ENCODE measurements around the gene TDRD12.
A peak's percentile ranks its signal among the peaks of the same experiment; 100 is the strongest.
"Not testable (repeated sequence)": the region's sequence is repeated elsewhere in the genome, so short reads cannot be mapped to it uniquely, and the experiment has no call there.

Gene TDRD12

DNA sequence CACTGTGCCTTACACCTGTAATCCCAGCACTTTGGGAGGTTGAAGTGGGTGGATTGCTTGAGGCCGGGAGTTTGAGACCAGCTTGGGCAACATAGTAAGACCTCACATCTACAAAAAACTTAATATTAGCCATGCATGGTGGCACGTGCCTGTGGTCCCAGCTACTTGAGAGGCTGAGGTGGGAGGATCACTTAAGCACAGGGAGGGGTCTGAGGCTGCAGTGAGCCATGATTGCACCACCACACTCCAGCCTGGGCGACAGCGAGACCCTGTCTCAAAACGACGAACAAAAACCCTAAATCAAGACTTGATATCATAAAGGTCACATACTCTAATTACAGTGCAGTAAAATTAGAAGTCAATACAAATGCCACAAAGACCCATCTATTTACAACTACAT is 132.6 kb downstream of the TDRD12 start:
- no peak for DNase-seq
- no peaks in the 10 kb centered on the region for H3K27me3 Mint-ChIP-seq
- peaks cover 0 to 4% of the 10 kb centered on the region in 2 donors for H3K9me3 Mint-ChIP-seq
- no peaks in the 10 kb centered on the region for H3K4me1 Mint-ChIP-seq
- no peak for ATAC-seq
- no peak overlapping the region for H3K4me3 Mint-ChIP-seq
- H3K27ac Mint-ChIP-seq: no peak overlapping the region

DNA sequence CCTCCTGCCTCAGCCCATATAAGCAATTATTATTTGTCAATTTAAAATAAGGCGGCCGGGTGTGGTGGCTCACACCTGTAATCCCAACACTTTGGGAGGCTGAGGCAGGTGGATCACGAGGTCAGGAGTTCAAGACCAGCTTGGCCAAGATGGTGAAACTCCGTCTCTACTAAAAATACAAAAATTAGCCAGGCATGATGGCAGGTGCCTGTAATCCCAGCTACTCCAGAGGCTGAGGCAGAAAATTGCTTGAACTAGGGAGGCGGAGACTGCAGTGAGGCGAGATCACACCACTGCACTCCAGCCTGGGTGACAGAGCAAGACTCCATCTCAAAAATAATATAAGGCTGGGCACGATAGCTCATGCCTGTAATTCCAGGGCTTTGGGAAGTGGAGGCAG is 137.3 kb downstream of the TDRD12 start:
- H3K27me3 Mint-ChIP-seq, H3K4me1 Mint-ChIP-seq, H3K4me3 Mint-ChIP-seq, DNase-seq, ATAC-seq, H3K27ac Mint-ChIP-seq, H3K9me3 Mint-ChIP-seq: not testable (repeated sequence)

DNA sequence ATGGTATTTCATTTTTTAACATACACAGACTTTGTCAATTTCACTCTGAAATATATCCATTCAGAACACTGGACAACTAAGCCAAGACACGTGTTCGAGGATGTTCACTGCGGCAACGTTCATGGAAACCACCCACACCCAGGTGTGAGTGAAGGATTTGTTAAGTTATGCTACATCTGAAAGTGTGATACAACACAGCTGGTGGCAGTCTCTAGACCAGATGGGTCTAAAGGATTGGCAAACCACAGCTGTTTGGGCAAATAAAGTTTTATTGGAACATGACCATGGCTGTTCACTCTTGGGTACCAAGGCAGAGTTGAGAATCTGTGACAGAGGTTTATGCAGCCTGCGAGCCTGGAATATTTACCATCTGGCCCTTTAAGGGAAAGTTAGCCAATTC is 138.0 kb downstream of the TDRD12 start:
- no peak overlapping the region for H3K27ac Mint-ChIP-seq
- DNase-seq (no peak), ATAC-seq (no peak)
- H3K4me3 Mint-ChIP-seq: no peak overlapping the region
- no peaks in the 10 kb centered on the region for H3K4me1 Mint-ChIP-seq
- H3K9me3 Mint-ChIP-seq: no peaks in the 10 kb centered on the region
- H3K27me3 Mint-ChIP-seq: no peaks in the 10 kb centered on the region

DNA sequence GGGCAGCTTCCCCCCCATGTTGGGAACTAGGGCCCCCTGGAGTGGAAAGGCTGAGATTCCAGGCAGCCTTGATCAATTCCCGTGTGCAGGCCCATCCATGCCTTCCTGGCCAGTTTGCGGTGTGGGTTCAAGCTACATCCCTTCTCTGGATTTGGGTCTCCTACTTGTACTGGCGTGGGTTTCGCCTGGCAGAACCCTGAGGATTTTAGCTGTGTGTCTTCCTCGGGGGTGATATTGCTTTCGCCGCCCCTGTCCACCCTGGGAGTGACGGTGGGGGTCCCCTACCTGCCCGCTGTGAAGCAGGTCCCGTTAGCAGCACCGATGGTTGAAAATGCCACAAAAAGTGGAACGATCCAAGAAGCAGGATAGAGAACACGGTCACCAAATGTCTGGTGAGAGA is 138.6 kb downstream of the TDRD12 start:
- DNase-seq: no peak
- H3K4me3 Mint-ChIP-seq: no peak overlapping the region
- H3K27me3 Mint-ChIP-seq: no peaks in the 10 kb centered on the region
- H3K27ac Mint-ChIP-seq: no peak overlapping the region
- no peaks in the 10 kb centered on the region for H3K9me3 Mint-ChIP-seq
- no peaks in the 10 kb centered on the region for H3K4me1 Mint-ChIP-seq
- no peak for ATAC-seq

DNA sequence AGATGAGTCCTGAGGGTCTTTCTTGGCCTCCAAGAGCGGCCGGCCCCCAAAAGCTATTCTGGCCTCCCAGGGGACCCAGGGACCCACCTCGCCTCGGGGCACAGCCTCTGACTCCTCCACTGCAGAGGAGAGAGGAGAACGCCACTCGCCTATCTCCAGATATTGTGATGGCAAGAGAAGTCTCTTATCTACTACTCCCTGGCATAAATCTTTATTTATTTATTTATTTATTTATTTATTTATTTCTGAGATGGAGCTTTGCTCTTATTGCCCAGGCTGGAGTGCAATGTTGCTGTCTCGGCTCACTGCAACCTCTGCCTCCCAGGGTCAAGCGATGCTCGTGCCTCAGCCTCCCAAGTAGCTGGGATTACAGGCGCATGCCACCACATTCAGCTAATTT is 139.0 kb downstream of the TDRD12 start:
- Mint-ChIP-seq H3K9me3 (no peaks in the 10 kb centered on the region), H3K27me3 (no peaks in the 10 kb centered on the region), H3K27ac (no peak overlapping the region)

DNA sequence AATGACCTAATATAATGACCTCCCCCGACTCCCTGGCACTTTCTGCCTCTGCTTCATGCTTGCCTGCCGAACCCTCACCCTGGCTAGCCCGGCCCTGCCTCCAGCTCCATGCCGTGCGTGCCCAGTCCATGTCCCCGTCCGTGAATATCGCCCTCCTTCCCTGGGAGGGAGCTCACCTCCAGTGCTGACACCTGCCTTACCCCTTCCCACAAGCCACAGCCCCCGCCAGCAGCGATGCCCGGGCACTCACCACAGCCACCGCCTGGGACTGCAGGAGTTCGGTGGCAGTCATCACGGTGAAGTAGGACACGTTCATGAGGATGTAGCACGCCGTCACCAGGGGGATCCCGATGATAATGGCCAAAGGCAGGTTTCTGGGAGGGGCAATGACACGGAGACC is 140.0 kb downstream of the TDRD12 start:
- Mint-ChIP-seq H3K27ac (no peak overlapping the region), H3K4me1 (no peaks in the 10 kb centered on the region), H3K9me3 (no peaks in the 10 kb centered on the region), H3K27me3 (no peaks in the 10 kb centered on the region), H3K4me3 (no peak overlapping the region)
- DNase-seq (no peak), ATAC-seq (no peak)

More for the DNA sequence above, 139.0 kb downstream of the TDRD12 start:
- Mint-ChIP-seq H3K4me1 (no peaks in the 10 kb centered on the region), H3K4me3 (no peak overlapping the region)
- DNase-seq: no peak
- ATAC-seq: no peak

DNA sequence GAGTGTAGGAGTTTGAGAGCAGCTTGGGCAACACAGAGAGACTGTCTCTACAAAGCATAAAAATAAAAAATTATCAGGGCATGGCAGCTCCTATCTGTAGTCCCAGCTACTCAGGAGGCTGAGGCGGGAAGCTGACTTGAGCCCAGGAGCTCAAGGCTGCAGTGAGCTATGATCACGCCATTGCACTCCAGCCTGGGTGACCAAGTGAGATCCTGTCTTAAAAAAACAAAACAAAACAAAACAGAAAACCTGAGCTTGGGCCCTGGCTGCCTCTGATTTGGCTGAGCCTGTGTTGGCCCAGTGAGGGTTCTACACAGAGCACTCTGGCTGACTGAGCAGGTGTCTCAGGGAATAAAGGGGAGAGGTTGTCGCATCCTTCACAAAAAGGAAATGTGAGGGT is 142.0 kb downstream of the TDRD12 start:
- DNase-seq: no peak
- Mint-ChIP-seq H3K9me3 (no peaks in the 10 kb centered on the region), H3K4me1 (no peaks in the 10 kb centered on the region), H3K27me3 (no peaks in the 10 kb centered on the region), H3K4me3 (no peak overlapping the region), H3K27ac (peak overlapping the region in 1 of 2 donors; percentile 83)
- no peak for ATAC-seq

DNA sequence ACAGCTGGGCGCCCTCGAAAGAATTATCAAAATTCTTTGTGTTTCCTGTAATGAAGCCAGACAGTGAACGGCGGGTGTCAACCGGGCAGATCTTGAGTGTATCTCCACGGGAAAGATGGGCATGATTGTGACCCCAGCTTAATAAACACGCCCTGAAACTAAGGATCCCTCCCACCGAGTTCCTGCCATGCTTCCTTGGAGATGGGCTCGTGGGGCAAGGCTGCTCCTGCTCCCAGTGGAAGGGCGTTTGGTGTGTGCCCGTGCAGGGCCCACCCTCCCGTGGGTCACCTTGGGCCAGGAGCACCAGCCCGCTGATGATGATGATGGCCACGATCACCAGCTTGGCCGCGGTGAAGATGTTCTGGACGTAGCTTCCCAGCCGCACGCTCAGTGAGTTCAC is 142.6 kb downstream of the TDRD12 start:
- no peaks in the 10 kb centered on the region for H3K27me3 Mint-ChIP-seq
- ATAC-seq (no peak), DNase-seq (no peak)
- no peak overlapping the region for H3K27ac Mint-ChIP-seq
- no peaks in the 10 kb centered on the region for H3K9me3 Mint-ChIP-seq
- H3K4me1 Mint-ChIP-seq: no peaks in the 10 kb centered on the region
- H3K4me3 Mint-ChIP-seq: no peak overlapping the region

DNA sequence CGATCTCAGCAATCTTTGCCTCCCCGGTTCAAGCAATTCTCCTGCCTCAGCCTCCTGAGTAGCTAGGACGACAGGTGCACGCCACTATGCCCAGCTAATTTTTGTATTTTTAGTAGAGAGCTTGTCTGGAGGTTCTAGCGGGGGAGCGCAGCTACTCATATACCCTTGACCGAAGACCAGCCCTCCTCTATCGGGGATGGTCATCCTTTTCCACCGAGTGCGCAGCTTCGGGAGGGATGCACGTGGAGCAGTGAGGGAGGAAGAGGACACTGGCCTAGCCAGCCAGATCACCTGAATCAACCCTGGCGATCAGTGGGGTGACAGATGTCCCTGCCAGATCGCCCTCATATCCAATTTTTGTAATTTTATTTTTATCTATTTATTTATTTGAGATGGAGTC is 143.2 kb downstream of the TDRD12 start:
- H3K27me3 Mint-ChIP-seq: no peaks in the 10 kb centered on the region
- H3K4me1 Mint-ChIP-seq: no peaks in the 10 kb centered on the region
- no peak overlapping the region for H3K4me3 Mint-ChIP-seq
- no peak overlapping the region for H3K27ac Mint-ChIP-seq
- H3K9me3 Mint-ChIP-seq: no peaks in the 10 kb centered on the region
- ATAC-seq: no peak
- no peak for DNase-seq

DNA sequence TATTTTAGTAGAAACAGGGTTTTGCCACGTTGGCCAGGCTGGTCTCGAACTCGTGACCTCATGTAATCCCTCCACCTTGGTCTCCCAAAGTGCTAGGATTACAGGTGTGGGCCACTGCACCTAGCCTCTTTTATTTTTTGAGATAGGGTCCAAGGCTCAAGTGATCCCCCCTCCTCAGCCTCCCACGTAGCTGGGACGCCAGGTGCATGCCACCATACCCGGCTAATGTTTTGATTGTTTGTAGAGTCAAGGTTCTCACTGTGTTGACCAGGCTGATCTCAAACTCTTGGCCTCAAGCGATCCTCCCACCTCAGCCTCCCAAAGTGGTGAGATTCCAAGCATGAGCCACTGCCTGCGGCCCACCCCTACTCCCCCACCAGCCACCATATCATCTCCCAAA is 143.7 kb downstream of the TDRD12 start:
- Mint-ChIP-seq H3K9me3 (no peaks in the 10 kb centered on the region), H3K4me3 (no peak overlapping the region), H3K27ac (peak overlapping the region in 1 of 2 donors; percentile 12), H3K4me1 (no peaks in the 10 kb centered on the region), H3K27me3 (no peaks in the 10 kb centered on the region)
- DNase-seq: no peak
- no peak for ATAC-seq

DNA sequence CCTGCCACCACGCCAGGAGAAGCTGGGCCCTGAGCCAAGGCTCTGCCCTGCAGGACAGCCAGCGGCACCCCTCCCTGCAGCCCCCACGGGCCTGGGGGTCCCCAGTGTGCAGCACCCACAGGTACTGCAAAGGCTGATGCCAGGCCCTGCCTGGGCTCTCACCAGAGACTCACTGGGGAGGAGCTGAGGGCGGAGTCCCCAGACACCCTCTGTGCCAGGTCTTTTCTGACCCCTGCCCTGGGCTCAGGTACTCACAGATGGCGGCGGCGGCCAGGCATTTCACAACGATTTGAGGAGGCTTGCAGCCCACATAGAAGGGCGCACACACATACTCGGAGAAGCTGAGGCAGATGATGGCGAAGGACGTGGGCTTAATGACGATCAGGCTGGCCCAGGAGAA is 144.3 kb downstream of the TDRD12 start:
- ATAC-seq: no peak
- no peak overlapping the region for H3K4me3 Mint-ChIP-seq

DNA sequence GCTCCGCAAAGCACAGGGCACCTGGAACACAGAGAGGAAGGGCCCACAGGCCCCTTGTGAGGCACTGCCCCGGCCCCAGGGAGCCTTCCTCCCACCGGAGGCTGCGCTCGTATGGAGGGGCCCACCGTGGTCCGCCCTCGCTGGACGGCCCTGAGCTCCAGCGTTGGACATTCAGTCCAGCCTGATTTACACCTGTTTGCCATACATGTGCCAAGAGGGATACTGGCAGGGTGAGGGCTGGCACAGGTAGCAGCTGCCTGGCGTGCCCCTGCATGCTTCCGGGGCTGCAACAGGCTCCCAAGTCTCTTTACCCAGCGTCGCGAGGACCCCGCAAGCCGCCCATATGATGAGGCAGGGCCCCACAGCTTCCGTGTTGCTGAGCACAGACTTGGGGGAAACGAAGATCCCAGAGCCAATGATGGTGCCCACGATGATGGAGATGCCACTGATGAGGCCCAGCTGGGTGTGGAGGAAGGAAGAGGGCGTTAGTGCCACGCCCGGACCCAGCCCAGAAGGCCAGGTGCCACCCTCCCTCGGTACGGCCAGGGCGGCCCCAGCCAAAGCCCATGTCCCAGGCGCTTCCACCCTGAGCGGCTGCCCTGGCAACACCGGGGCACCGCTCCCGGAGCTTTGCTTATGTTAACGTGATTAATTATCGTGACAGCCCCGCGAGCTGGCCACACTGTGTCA is 144.9 kb downstream of the TDRD12 start:
- Mint-ChIP-seq H3K27ac (no peak overlapping the region), H3K9me3 (no peaks in the 10 kb centered on the region), H3K4me1 (no peaks in the 10 kb centered on the region), H3K27me3 (no peaks in the 10 kb centered on the region), H3K4me3 (no peak overlapping the region)
- no peak for DNase-seq
- ATAC-seq: no peak

More for the DNA sequence above, 144.3 kb downstream of the TDRD12 start:
- H3K27ac Mint-ChIP-seq: no peak overlapping the region
- no peaks in the 10 kb centered on the region for H3K27me3 Mint-ChIP-seq
- H3K4me1 Mint-ChIP-seq: no peaks in the 10 kb centered on the region
- DNase-seq: no peak
- H3K9me3 Mint-ChIP-seq: no peaks in the 10 kb centered on the region

DNA sequence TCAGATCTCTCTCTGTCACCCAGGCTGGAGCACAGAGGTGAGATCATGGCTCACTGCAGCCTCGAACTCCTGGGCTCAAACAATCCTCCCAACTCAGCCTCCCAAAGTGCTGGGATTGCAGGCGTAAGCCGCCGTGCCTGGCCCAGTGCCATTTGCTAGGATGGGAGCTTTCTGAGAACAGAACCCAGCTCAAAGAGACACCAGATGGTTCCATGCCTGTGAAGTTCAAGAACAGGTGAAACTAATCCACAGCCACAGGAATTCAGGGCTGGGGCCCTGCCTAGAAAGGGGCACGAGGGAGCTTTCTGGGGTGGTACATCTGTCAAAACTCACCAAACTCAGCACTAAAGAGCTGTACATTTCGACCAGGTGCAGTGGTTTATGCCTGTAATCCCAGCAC is 145.8 kb downstream of the TDRD12 start:
- H3K27ac Mint-ChIP-seq: no peak overlapping the region
- ATAC-seq (no peak), DNase-seq (no peak)
- H3K27me3 Mint-ChIP-seq: no peaks in the 10 kb centered on the region
- no peak overlapping the region for H3K4me3 Mint-ChIP-seq
- no peaks in the 10 kb centered on the region for H3K9me3 Mint-ChIP-seq
- H3K4me1 Mint-ChIP-seq: no peaks in the 10 kb centered on the region

DNA sequence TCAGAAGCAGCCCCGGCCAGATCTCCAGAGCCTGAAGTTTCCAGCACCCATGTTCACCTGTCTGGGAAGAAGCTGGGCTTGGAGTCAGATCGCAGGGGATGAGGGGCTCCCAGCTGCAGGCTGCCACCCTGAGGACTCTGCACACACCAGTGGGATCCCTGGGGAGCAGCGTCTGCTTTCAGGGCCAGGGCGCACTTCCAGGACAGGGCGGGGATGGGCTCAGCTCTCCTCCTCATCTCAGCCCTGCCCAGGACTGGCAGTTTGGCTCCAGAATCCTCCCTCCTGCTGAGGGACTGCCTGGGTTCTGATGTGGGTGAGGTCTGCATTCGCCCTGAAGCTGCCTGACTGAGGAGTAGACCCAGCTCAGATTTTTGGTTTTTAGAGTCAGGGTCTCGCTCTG is 146.5 kb downstream of the TDRD12 start:
- Mint-ChIP-seq H3K4me3 (no peak overlapping the region), H3K9me3 (no peaks in the 10 kb centered on the region), H3K4me1 (no peaks in the 10 kb centered on the region), H3K27ac (no peak overlapping the region), H3K27me3 (no peaks in the 10 kb centered on the region)
- DNase-seq (no peak), ATAC-seq (no peak)

DNA sequence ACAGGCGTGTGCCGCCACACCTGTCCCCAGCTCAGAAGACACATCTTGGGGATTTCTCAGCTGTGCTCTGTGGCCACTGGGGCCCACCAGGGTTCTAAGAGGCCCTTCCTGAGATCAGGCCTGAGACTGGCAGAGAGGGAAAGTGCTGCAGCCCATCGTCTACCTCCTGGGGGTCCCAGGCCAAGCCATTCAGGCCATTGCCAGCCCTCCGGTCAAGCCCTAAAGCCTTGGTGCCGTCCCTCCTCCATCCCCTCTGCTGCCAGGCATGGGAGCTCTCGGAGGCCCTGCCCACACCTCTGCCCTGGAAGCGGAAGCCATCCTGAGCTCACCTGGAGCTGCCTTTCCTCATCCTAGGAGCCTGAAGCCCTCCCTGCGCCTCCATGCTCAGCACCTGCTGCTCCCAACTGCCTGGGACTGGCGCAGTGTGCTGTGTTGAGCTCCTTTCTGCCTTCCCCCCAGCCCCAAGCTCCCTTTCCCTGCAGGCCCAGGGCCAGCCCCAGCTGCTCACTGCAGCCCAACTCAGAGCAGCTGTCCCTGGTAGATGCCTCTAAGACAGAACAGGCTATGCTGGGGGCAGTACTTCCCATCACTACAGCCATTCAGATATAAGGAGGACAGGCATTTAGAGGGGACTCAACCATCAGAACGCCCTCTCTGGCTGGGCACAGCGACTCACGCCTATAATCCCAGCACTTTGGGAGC is 147.1 kb downstream of the TDRD12 start:
- DNase-seq: no peak
- no peak for ATAC-seq
- Mint-ChIP-seq H3K27ac (peak overlapping the region in 1 of 2 donors; percentile 60), H3K9me3 (no peaks in the 10 kb centered on the region), H3K27me3 (no peaks in the 10 kb centered on the region), H3K4me1 (no peaks in the 10 kb centered on the region), H3K4me3 (no peak overlapping the region)

DNA sequence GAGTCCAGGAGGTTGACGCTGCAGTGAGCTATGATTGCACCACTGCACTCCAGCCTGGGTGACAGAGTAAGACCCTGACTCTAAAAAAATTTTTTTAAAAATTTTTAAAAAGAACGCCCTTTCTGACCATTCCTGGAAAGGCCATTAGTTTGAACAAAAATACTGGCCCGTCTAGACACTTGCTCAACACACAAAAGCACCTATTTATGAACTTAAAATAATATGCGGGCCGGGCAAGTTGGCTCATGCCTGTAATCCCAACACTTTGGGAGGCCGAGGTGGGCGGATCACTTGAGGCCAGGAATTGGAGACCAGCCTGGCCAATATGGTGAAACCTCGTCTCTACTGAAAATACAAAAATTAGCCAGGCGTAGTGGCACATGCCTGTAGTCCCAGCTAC is 147.9 kb downstream of the TDRD12 start:
- H3K4me3 Mint-ChIP-seq, H3K4me1 Mint-ChIP-seq, H3K9me3 Mint-ChIP-seq, H3K27me3 Mint-ChIP-seq, H3K27ac Mint-ChIP-seq, ATAC-seq, DNase-seq: not testable (repeated sequence)
